Measurements from ENCODE around the gene NNMT. TPM values are rescaled to one million over a fixed set of nuclear protein-coding genes. Genes with fewer than 3 reads are reported as not detected.

The NNMT gene
- total RNA-seq, 2 donors from 2014 or later = 59.3 to 63.2 TPM

DNA sequence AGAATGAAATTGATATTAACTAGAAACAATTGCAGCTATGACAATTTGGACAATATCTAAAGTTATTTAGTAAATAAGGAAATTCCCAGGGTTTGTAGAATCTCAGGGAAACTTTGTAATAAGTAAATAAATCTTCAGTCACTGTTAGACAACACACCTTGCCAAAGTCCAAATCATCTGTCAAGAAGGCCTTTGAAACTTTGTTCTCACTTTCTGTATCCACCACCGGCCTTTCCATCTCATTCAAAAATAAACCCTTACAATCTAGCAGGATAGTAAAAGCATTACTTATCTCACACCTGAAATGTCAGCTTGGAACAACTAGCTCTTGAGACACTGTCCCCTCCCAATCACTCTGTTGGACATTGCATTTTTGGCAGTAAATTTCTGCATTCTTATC, 7.9 kb downstream of the NNMT start:
- H3K36me3 ChIP-seq = no peaks in the 10 kb centered on the region
- H3K4me1 ChIP-seq (replicated peaks) = no peaks in the 10 kb centered on the region
- no peak for TF ChIP-seq POLR2A (IDR thresholded peaks at IDR 0.05)
- TF ChIP-seq, protein P1, sequence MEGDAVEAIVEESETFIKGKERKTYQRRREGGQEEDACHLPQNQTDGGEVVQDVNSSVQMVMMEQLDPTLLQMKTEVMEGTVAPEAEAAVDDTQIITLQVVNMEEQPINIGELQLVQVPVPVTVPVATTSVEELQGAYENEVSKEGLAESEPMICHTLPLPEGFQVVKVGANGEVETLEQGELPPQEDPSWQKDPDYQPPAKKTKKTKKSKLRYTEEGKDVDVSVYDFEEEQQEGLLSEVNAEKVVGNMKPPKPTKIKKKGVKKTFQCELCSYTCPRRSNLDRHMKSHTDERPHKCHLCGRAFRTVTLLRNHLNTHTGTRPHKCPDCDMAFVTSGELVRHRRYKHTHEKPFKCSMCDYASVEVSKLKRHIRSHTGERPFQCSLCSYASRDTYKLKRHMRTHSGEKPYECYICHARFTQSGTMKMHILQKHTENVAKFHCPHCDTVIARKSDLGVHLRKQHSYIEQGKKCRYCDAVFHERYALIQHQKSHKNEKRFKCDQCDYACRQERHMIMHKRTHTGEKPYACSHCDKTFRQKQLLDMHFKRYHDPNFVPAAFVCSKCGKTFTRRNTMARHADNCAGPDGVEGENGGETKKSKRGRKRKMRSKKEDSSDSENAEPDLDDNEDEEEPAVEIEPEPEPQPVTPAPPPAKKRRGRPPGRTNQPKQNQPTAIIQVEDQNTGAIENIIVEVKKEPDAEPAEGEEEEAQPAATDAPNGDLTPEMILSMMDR (IDR thresholded peaks at IDR 0.05) = no peak
- no peak for TF ChIP-seq POLR2AphosphoS5 (IDR thresholded peaks at IDR 0.05)
- H3K27ac ChIP-seq = no peak overlapping the region
- no peaks in the 10 kb centered on the region for H3K27me3 ChIP-seq (replicated peaks; ENCODE audit: insufficient read depth)
- 62% methylated on average over 1 of the region's 1 CpG for WGBS
- H3K4me3 ChIP-seq = no peak overlapping the region
- DNase-seq (ENCODE audit: low spot score) = no peak
- no peaks in the 10 kb centered on the region for H3K9me3 ChIP-seq
- intact Hi-C loops (cut with DNase I) = no loop called here

GRCh38 chr11:114304969-114305368, 8.8 kb downstream of the NNMT start:
- no peak for DNase-seq (ENCODE audit: low spot score)
- TF ChIP-seq POLR2A (IDR thresholded peaks at IDR 0.05) = no peak
- H3K27me3 ChIP-seq (replicated peaks; ENCODE audit: insufficient read depth) = no peaks in the 10 kb centered on the region
- WGBS = 86% methylated on average over 1 of the region's 1 CpG
- no peaks in the 10 kb centered on the region for H3K36me3 ChIP-seq
- H3K4me3 ChIP-seq = no peak overlapping the region
- intact Hi-C loops (cut with DNase I) = no loop called here
- H3K9me3 ChIP-seq = no peaks in the 10 kb centered on the region
- H3K4me1 ChIP-seq (replicated peaks) = no peaks in the 10 kb centered on the region
- H3K27ac ChIP-seq = no peak overlapping the region

GRCh38 chr11:114307524-114308203, 11.5 kb downstream of the NNMT start:
- DNase-seq (ENCODE audit: low spot score) = no peak
- Histone ChIP-seq H3K27me3 (replicated peaks; ENCODE audit: insufficient read depth) (no peaks in the 10 kb centered on the region), H3K36me3 (peaks cover 0 to 4% of the 10 kb centered on the region in 2 donors), H3K4me3 (no peak overlapping the region), H3K4me1 (replicated peaks) (no peaks in the 10 kb centered on the region), H3K9me3 (no peaks in the 10 kb centered on the region), H3K27ac (peak overlapping the region in 1 of 2 donors; percentile 19)
- intact Hi-C loops (cut with DNase I) = no loop called here
- TF ChIP-seq POLR2A (IDR thresholded peaks at IDR 0.05) = no peak
- TF ChIP-seq, protein P1 (IDR thresholded peaks at IDR 0.05) = no peak
- no peak for TF ChIP-seq POLR2AphosphoS5 (IDR thresholded peaks at IDR 0.05)
- 54% methylated on average over 9 of the region's 9 CpGs for WGBS

DNA sequence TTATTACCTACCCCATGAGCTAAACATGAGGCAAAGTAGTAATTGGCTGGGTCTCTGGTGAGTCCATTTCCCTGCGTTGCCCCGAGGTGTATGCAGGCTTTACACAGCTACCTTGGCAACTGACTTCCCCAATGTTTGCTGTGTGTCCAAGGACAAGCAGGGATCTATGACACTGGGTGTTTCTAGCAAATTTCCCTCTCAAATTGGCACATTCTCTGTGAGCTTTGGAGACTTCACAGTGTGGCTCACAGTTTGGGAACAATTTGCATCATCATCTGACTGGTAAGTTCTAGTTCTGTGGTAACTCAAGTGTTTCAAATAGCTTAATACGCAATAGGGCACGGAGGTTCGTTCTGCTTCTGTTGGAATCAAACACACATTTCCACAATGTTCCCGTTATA, 12.5 kb downstream of the NNMT start:
- WGBS = 45% methylated on average over 6 of the region's 6 CpGs
- intact Hi-C loops (cut with DNase I) = no loop called here
- no peak overlapping the region for H3K4me3 ChIP-seq
- no peaks in the 10 kb centered on the region for H3K9me3 ChIP-seq
- no peak for DNase-seq (ENCODE audit: low spot score)
- H3K27ac ChIP-seq = peak overlapping the region; percentile 19 to 37
- H3K36me3 ChIP-seq = peaks cover 0 to 6% of the 10 kb centered on the region in 2 donors
- TF ChIP-seq POLR2AphosphoS5 (IDR thresholded peaks at IDR 0.05) (peak; percentile 49), POLR2A (IDR thresholded peaks at IDR 0.05) (no peak)
- TF ChIP-seq, protein P1 (IDR thresholded peaks at IDR 0.05) = no peak
- H3K27me3 ChIP-seq (replicated peaks; ENCODE audit: insufficient read depth) = no peaks in the 10 kb centered on the region
- H3K4me1 ChIP-seq (replicated peaks) = no peaks in the 10 kb centered on the region

DNA sequence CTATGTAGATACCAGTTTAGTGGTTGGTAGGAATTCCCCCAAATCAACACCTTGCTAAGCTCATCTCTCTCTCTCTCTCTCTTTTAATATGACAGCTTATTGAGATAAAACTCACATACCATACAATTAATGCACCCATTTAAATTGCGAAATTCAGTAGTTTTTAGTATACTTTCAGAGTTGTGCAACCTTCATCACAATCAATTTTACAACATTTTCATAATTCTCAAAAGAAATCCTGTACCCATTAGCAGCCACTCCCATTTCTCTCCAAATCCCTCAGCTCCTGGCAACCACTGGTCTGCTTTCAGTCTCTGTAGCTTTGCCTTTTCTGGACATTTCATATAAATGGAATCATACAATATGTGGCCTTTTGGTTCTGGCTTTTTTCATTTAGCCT, 13.3 kb downstream of the NNMT start:
- TF ChIP-seq, protein P1 (IDR thresholded peaks at IDR 0.05) = no peak
- TF ChIP-seq POLR2A (IDR thresholded peaks at IDR 0.05) (no peak), POLR2AphosphoS5 (IDR thresholded peaks at IDR 0.05) (no peak)
- WGBS = 95% methylated on average over 1 of the region's 1 CpG
- Histone ChIP-seq H3K4me1 (replicated peaks) (no peaks in the 10 kb centered on the region), H3K27me3 (replicated peaks; ENCODE audit: insufficient read depth) (no peaks in the 10 kb centered on the region), H3K36me3 (peaks cover 0 to 6% of the 10 kb centered on the region in 2 donors), H3K9me3 (no peaks in the 10 kb centered on the region), H3K4me3 (no peak overlapping the region), H3K27ac (no peak overlapping the region)
- DNase-seq (ENCODE audit: low spot score) = no peak
- intact Hi-C loops (cut with DNase I) = no loop called here

Measured in prostate gland (tissue), 2 donors.